A673 (cell line): ENCODE measurements around the gene USP15. TPM values are rescaled to one million over a fixed set of nuclear protein-coding genes. Genes with fewer than 3 reads are reported as not detected.
"Not testable (repeated sequence)": the region's sequence is repeated elsewhere in the genome, so short reads cannot be mapped to it uniquely, and the experiment has no call there.

Experiments
- BruUV-seq: library from RNA; stranded (reverse); fragments of 400-500 nt; replicated peaks from 2 replicates; lab custom pipeline; 2021; lab: Mats Ljungman, UMichigan
- CTCF ChIA-PET: fragments of 300-600 bp; sonication (Branson Sonifier 250); formaldehyde crosslinking; loops from one replicate; lab custom pipeline; 2022; ENCODE audit warnings: antibody characterized with exemption; lab: Charles Lee
- POLR2A ChIA-PET: fragments of 300-600 bp; sonication (Branson Sonifier 250); formaldehyde crosslinking; loops from one replicate; lab custom pipeline; 2022; ENCODE audit warnings: antibody characterized with exemption; ENCODE audit not compliant: low non-redundant PET; lab: Charles Lee
- DNase-seq: peaks from one replicate; pipeline ENCODE4 v3.0.0-alpha.2; 2015; ENCODE audit warnings: low spot score
- H3K27ac ChIP-seq: fragments of 200-600 bp; sonication (generic); 2 replicates; pipeline ENCODE4 v1.5.1; 2016; ENCODE audit warnings: mixed run types, low read depth, mild to moderate bottlenecking, mixed read lengths, antibody characterized with exemption, low read length; ENCODE audit not compliant: poor library complexity, severe bottlenecking
- H3K27me3 ChIP-seq: fragments of 200-600 bp; sonication (generic); replicated peaks from 2 replicates; pipeline ENCODE4 v1.6.1; 2017; ENCODE audit warnings: mixed run types, low read depth, mild to moderate bottlenecking, mixed read lengths, antibody characterized with exemption, low read length; ENCODE audit not compliant: insufficient read depth, poor library complexity
- H3K36me3 ChIP-seq: fragments of 200-600 bp; sonication (generic); 2 replicates; pipeline ENCODE4 v1.6.1; 2016; ENCODE audit warnings: mixed run types, mild to moderate bottlenecking, mixed read lengths, antibody characterized with exemption, low read length; ENCODE audit not compliant: insufficient read depth, poor library complexity, severe bottlenecking
- H3K4me1 ChIP-seq: fragments of 200-600 bp; sonication (generic); 2 replicates; pipeline ENCODE4 v1.6.1; 2017; ENCODE audit warnings: mixed run types, mild to moderate bottlenecking, mixed read lengths, antibody characterized with exemption, low read length; ENCODE audit not compliant: insufficient read depth, poor library complexity, severe bottlenecking
- H3K4me3 ChIP-seq: fragments of 200-600 bp; sonication (generic); 2 replicates; pipeline ENCODE4 v1.5.1; 2016; ENCODE audit warnings: low read depth, mixed run types, mild to moderate bottlenecking, mixed read lengths, low read length; ENCODE audit not compliant: poor library complexity, severe bottlenecking
- H3K9me3 ChIP-seq: fragments of 200-600 bp; sonication (generic); 2 replicates; pipeline ENCODE4 v1.6.1; 2016; ENCODE audit warnings: mixed run types, low read depth, mild to moderate bottlenecking, mixed read lengths, antibody characterized with exemption, low read length; ENCODE audit not compliant: poor library complexity, severe bottlenecking
- CTCF ChIP-seq: fragments of 300-800, 200-600 bp; sonication (generic); conservative IDR thresholded peaks from 2 replicates; pipeline ENCODE4 v1.5.1; 2017; ENCODE audit warnings: low read depth, mild to moderate bottlenecking, antibody characterized with exemption, low read length, moderate library complexity, mixed read lengths
- EZH2 ChIP-seq: fragments of 200-600 bp; sonication (generic); IDR thresholded peaks from 2 replicates; pipeline ENCODE4 v1.6.1; 2017; ENCODE audit warnings: borderline replicate concordance, low read depth, mild to moderate bottlenecking, mixed read lengths, antibody characterized with exemption, low read length; ENCODE audit not compliant: poor library complexity, severe bottlenecking
- intact Hi-C: fragments of 100-400 bp; cut with micrococcal nuclease; formaldehyde crosslinking; loops from one replicate; pipeline ENCODE4 v1.10.0; 2022; ENCODE audit not compliant: unreplicated experiment
- total RNA-seq: library from RNA; stranded (reverse); gene quantifications from 2 replicates; pipeline ENCODE4 v1.2.3, GENCODE V29; 2021

Gene USP15
- total RNA-seq, 1 experiment from 2014 or later, result 61.7 TPM

- Histone ChIP-seq H3K27me3 (no peaks in the 10 kb centered on the region), H3K4me1 (no peaks in the 10 kb centered on the region), H3K27ac (no peak overlapping the region), H3K4me3 (no peak overlapping the region), H3K9me3 (no peaks in the 10 kb centered on the region), H3K36me3 (no peaks in the 10 kb centered on the region)
- DNase-seq, result no peak
- no TSS peak for BruUV-seq
- POLR2A ChIA-PET, result no interaction called here
- intact Hi-C loops, result no loop called here
- CTCF ChIA-PET, result no interaction called here
- TF ChIP-seq EZH2, result no peak
- no peak for TF ChIP-seq CTCF
These were observed 100.8 kb downstream of the USP15 start for GRCh38 chr12:62361048-62361447.

GRCh38 chr12:62363506-62363905 lies 103.3 kb downstream of the USP15 start:
- Histone ChIP-seq H3K36me3 (no peaks in the 10 kb centered on the region), H3K4me1 (no peaks in the 10 kb centered on the region), H3K4me3 (no peak overlapping the region), H3K27ac (no peak overlapping the region), H3K27me3 (no peaks in the 10 kb centered on the region), H3K9me3 (no peaks in the 10 kb centered on the region)
- DNase-seq, result no peak
- BruUV-seq, result no TSS peak
- intact Hi-C loops, result no loop called here
- TF ChIP-seq CTCF (no peak), EZH2 (no peak)
- POLR2A ChIA-PET, result no interaction called here
- CTCF ChIA-PET, result no interaction called here

GRCh38 chr12:62364697-62365096 lies 104.5 kb downstream of the USP15 start:
- H3K4me1 ChIP-seq, H3K4me3 ChIP-seq, POLR2A ChIA-PET, DNase-seq, BruUV-seq, CTCF ChIA-PET, H3K27me3 ChIP-seq, H3K27ac ChIP-seq, intact Hi-C loops, H3K9me3 ChIP-seq, H3K36me3 ChIP-seq: not testable (repeated sequence)

GRCh38 chr12:62365846-62366245 lies 105.6 kb downstream of the USP15 start:
- H3K27me3 ChIP-seq, H3K9me3 ChIP-seq, DNase-seq, H3K4me1 ChIP-seq, H3K4me3 ChIP-seq, intact Hi-C loops, H3K27ac ChIP-seq, POLR2A ChIA-PET, CTCF ChIA-PET, H3K36me3 ChIP-seq, BruUV-seq: not testable (repeated sequence)

GRCh38 chr12:62368430-62369223 lies 108.4 kb downstream of the USP15 start:
- H3K4me1 ChIP-seq, result peaks cover 12% of the 10 kb centered on the region
- POLR2A ChIA-PET, BruUV-seq, intact Hi-C loops, H3K9me3 ChIP-seq, H3K27me3 ChIP-seq, H3K4me3 ChIP-seq, H3K36me3 ChIP-seq, H3K27ac ChIP-seq, DNase-seq: not testable (repeated sequence)
- CTCF ChIA-PET, result interaction anchor here (0.5 kb wide), 1 partner anchor 434 kb away, joined by 4 read pairs; no protein-coding TSS in a partner anchor
